IPS-20b (cell line): ENCODE results near the gene CCDC50.

Source experiments
- H3K27ac ChIP-seq: one replicate; pipeline ENCODE4 v1.5.1; 2013; ENCODE audit warnings: low read length
- H3K27me3 ChIP-seq: 2 replicates; pipeline ENCODE4 v1.6.1; 2013; ENCODE audit warnings: mild to moderate bottlenecking, low read length, inconsistent platforms; ENCODE audit not compliant: insufficient read depth
- H3K36me3 ChIP-seq: 2 replicates; pipeline ENCODE4 v1.6.1; 2013; ENCODE audit warnings: low read depth, mild to moderate bottlenecking, inconsistent platforms, low read length, moderate library complexity; ENCODE audit not compliant: insufficient read depth
- H3K4me1 ChIP-seq: 2 replicates; pipeline ENCODE4 v1.6.1; 2013; ENCODE audit warnings: mild to moderate bottlenecking, control low read depth, inconsistent platforms, low read length, moderate library complexity; ENCODE audit not compliant: insufficient read depth
- H3K4me3 ChIP-seq: 2 replicates; pipeline ENCODE4 v1.5.1; 2013; ENCODE audit warnings: mild to moderate bottlenecking, low read length, inconsistent platforms
- H3K9ac ChIP-seq: 2 replicates; pipeline ENCODE4 v1.6.1; 2013; ENCODE audit warnings: low read depth, mild to moderate bottlenecking, inconsistent platforms, low read length, moderate library complexity
- H3K9me3 ChIP-seq: 2 replicates; pipeline ENCODE4 v1.6.1; 2013; ENCODE audit warnings: mild to moderate bottlenecking, low read depth, low read length, inconsistent platforms; ENCODE audit not compliant: insufficient read depth

CCDC50 gene

GRCh38 chr3:191321019-191321767, 8.0 kb upstream of the CCDC50 start:
- no peak overlapping the region for H3K27ac ChIP-seq
- H3K4me1 ChIP-seq, result no peaks in the 10 kb centered on the region
- H3K9me3 ChIP-seq, result no peaks in the 10 kb centered on the region
- H3K4me3 ChIP-seq, result no peak overlapping the region
- no peaks in the 10 kb centered on the region for H3K27me3 ChIP-seq
- H3K36me3 ChIP-seq, result no peaks in the 10 kb centered on the region
- no peak overlapping the region for H3K9ac ChIP-seq

GRCh38 chr3:191324936-191325335, 4.3 kb upstream of the CCDC50 start:
- H3K27me3 ChIP-seq, result peaks cover 24% of the 10 kb centered on the region
- no peaks in the 10 kb centered on the region for H3K36me3 ChIP-seq
- H3K9me3 ChIP-seq, result no peaks in the 10 kb centered on the region
- H3K9ac ChIP-seq, result no peak overlapping the region
- no peak overlapping the region for H3K27ac ChIP-seq
- H3K4me1 ChIP-seq, result no peaks in the 10 kb centered on the region; the same call in 1 of the 2 replicates
- no peak overlapping the region for H3K4me3 ChIP-seq

- Histone ChIP-seq H3K4me1 (peaks cover 18% of the 10 kb centered on the region), H3K27me3 (peaks cover 38% of the 10 kb centered on the region), H3K27ac (no peak overlapping the region), H3K4me3 (no peak overlapping the region), H3K36me3 (no peaks in the 10 kb centered on the region), H3K9me3 (no peaks in the 10 kb centered on the region), H3K9ac (no peak overlapping the region)
Observed at GRCh38 chr3:191327526-191327925, 1.7 kb upstream of the CCDC50 start.

- Histone ChIP-seq H3K36me3 (no peaks in the 10 kb centered on the region), H3K4me1 (peaks cover 22% of the 10 kb centered on the region), H3K9me3 (no peaks in the 10 kb centered on the region), H3K27ac (no peak overlapping the region), H3K9ac (peak overlapping the region; percentile 55; the same call in 1 of the 2 replicates), H3K27me3 (peaks cover 38% of the 10 kb centered on the region), H3K4me3 (peak overlapping the region; percentile 65)
Observed at GRCh38 chr3:191328383-191328961, 722 bp upstream of the CCDC50 start.

- H3K9me3 ChIP-seq, result no peaks in the 10 kb centered on the region
- peak within 1 kb of the TSS; percentile 55 for H3K9ac ChIP-seq
- H3K27me3 ChIP-seq, result peaks cover 38% of the 10 kb centered on the region
- H3K36me3 ChIP-seq, result no peaks in the 10 kb centered on the region
- peaks cover 22% of the 10 kb centered on the region for H3K4me1 ChIP-seq
- peak within 1 kb of the TSS; percentile 65 for H3K4me3 ChIP-seq
- no peak within 1 kb of the TSS for H3K27ac ChIP-seq
Observed at GRCh38 chr3:191329654-191330529, 698 bp downstream of the CCDC50 start, which contains the start of gene UTS2B. Gene UTS2B, minus strand, starts transcription at chr3:191330526. Its CDS starts 48,337 bp downstream, at chr3:191282189.

GRCh38 chr3:191330530-191331048, 1.4 kb downstream of the CCDC50 start:
- H3K9ac ChIP-seq, result peak overlapping the region; percentile 55
- peaks cover 38% of the 10 kb centered on the region for H3K27me3 ChIP-seq
- no peaks in the 10 kb centered on the region for H3K36me3 ChIP-seq
- H3K9me3 ChIP-seq, result no peaks in the 10 kb centered on the region
- H3K4me1 ChIP-seq, result peaks cover 22% of the 10 kb centered on the region
- peak overlapping the region; percentile 65 for H3K4me3 ChIP-seq
- no peak overlapping the region for H3K27ac ChIP-seq

- peaks cover 22% of the 10 kb centered on the region for H3K4me1 ChIP-seq
- no peaks in the 10 kb centered on the region for H3K36me3 ChIP-seq
- no peak overlapping the region for H3K27ac ChIP-seq
- no peak overlapping the region for H3K9ac ChIP-seq
- H3K27me3 ChIP-seq, result peaks cover 38% of the 10 kb centered on the region
- no peaks in the 10 kb centered on the region for H3K9me3 ChIP-seq
- peak overlapping the region; percentile 65; the same call in 1 of the 2 replicates for H3K4me3 ChIP-seq
Observed at GRCh38 chr3:191331388-191331787, 2.2 kb downstream of the CCDC50 start.

- Histone ChIP-seq H3K27me3 (peaks cover 20% of the 10 kb centered on the region), H3K27ac (no peak overlapping the region), H3K9me3 (no peaks in the 10 kb centered on the region), H3K36me3 (no peaks in the 10 kb centered on the region), H3K4me1 (peaks cover 22% of the 10 kb centered on the region), H3K9ac (no peak overlapping the region), H3K4me3 (no peak overlapping the region)
Observed at GRCh38 chr3:191333298-191333880, 4.2 kb downstream of the CCDC50 start.

- H3K9me3 ChIP-seq, result no peaks in the 10 kb centered on the region
- no peak overlapping the region for H3K4me3 ChIP-seq
- peaks cover 22% of the 10 kb centered on the region for H3K4me1 ChIP-seq
- peaks cover 14% of the 10 kb centered on the region; the same call in 1 of the 2 replicates for H3K27me3 ChIP-seq
- no peaks in the 10 kb centered on the region for H3K36me3 ChIP-seq
- no peak overlapping the region for H3K9ac ChIP-seq
- no peak overlapping the region for H3K27ac ChIP-seq
Observed at GRCh38 chr3:191334346-191334893, 5.2 kb downstream of the CCDC50 start.

- H3K4me3 ChIP-seq, result no peak overlapping the region
- no peak overlapping the region for H3K27ac ChIP-seq
- H3K4me1 ChIP-seq, result peaks cover 9% of the 10 kb centered on the region; the same call in 1 of the 2 replicates
- no peaks in the 10 kb centered on the region for H3K9me3 ChIP-seq
- no peaks in the 10 kb centered on the region for H3K27me3 ChIP-seq
- no peaks in the 10 kb centered on the region for H3K36me3 ChIP-seq
- H3K9ac ChIP-seq, result no peak overlapping the region
Observed at GRCh38 chr3:191336833-191337232, 7.6 kb downstream of the CCDC50 start.

- Histone ChIP-seq H3K9ac (no peak overlapping the region), H3K9me3 (no peaks in the 10 kb centered on the region), H3K4me1 (no peaks in the 10 kb centered on the region; the same call in 1 of the 2 replicates), H3K27ac (no peak overlapping the region), H3K36me3 (no peaks in the 10 kb centered on the region), H3K27me3 (no peaks in the 10 kb centered on the region), H3K4me3 (no peak overlapping the region)
Observed at GRCh38 chr3:191338177-191338488, 8.9 kb downstream of the CCDC50 start.
